Testis (tissue), 2 donors: ENCODE measurements around the gene CELF4.

Experiments
- CTCF ChIP-seq, 3 experiments: fragments of 450-650 bp in 2 of 3; fragments of 200-600 bp in 1 of 3; sonication (generic) in 1 of 3; IDR thresholded peaks; one replicate each; pipeline ENCODE4 v1.5.1; 2016 to 2019; ENCODE audit warnings: antibody characterized with exemption in 3 of 3, mild to moderate bottlenecking in 2 of 3, moderate library complexity in 1 of 3
- POLR2A ChIP-seq: fragments of 450-650 bp; IDR thresholded peaks from one replicate; pipeline ENCODE4 v1.6.1; 2017; ENCODE audit warnings: antibody characterized with exemption, mild to moderate bottlenecking, moderate library complexity

GRCh38 chr18:37544713-37545112, 20.9 kb downstream of the CELF4 start:
- TF ChIP-seq POLR2A (no peak), CTCF (IDR thresholded peaks at IDR 0.05) (no peak)
